GM18867 (cell line): ENCODE results near the gene MAPK10.
A peak's percentile ranks its signal among the peaks of the same experiment; 100 is the strongest.

Experiments used
- ATAC-seq: cut with Tn5 transposase; IDR thresholded peaks from one replicate; pipeline ENCODE4 v1.9.1; 2021; ENCODE audit warnings: mild to moderate bottlenecking, moderate library complexity; ENCODE audit not compliant: unreplicated experiment

MAPK10 gene

GRCh38 chr4:86359944-86360478 is at the start of gene MAPK10:
Gene MAPK10 (minus strand): TSS chr4:86360053.
- peak; percentile 97 for ATAC-seq

- no peak for ATAC-seq
These were observed 43.7 kb upstream of the MAPK10 start for GRCh38 chr4:86403575-86403974.

GRCh38 chr4:86401826-86402225 is 42.0 kb upstream of the MAPK10 start:
- no peak for ATAC-seq

- ATAC-seq, result no peak
These were observed 40.4 kb upstream of the MAPK10 start for GRCh38 chr4:86400216-86400615.

- ATAC-seq, result peak; percentile 89
These were observed 38.3 kb upstream of the MAPK10 start for GRCh38 chr4:86398187-86398586.

- ATAC-seq, result no peak
These were observed 33.9 kb upstream of the MAPK10 start for GRCh38 chr4:86393749-86394148.

GRCh38 chr4:86389664-86390063 is 29.8 kb upstream of the MAPK10 start:
- ATAC-seq, result no peak

GRCh38 chr4:86388252-86388651 is 28.4 kb upstream of the MAPK10 start:
- ATAC-seq, result no peak

GRCh38 chr4:86386817-86387415 is 27.1 kb upstream of the MAPK10 start:
- ATAC-seq, result no peak

GRCh38 chr4:86386201-86386600 is 26.3 kb upstream of the MAPK10 start:
- ATAC-seq, result no peak

- no peak for ATAC-seq
These were observed 21.6 kb upstream of the MAPK10 start for GRCh38 chr4:86381431-86381830.

- ATAC-seq, result no peak
These were observed 20.4 kb upstream of the MAPK10 start for GRCh38 chr4:86380181-86380724.

GRCh38 chr4:86376850-86377249 is 17.0 kb upstream of the MAPK10 start:
- no peak for ATAC-seq

- no peak for ATAC-seq
These were observed 8.6 kb upstream of the MAPK10 start for GRCh38 chr4:86368433-86368832.

GRCh38 chr4:86367577-86367976 is 7.7 kb upstream of the MAPK10 start:
- no peak for ATAC-seq

- ATAC-seq, result no peak
These were observed 7.1 kb upstream of the MAPK10 start for GRCh38 chr4:86366920-86367319.

- no peak for ATAC-seq
These were observed 2.7 kb upstream of the MAPK10 start for GRCh38 chr4:86362510-86362909.

- no peak for ATAC-seq
These were observed 1.6 kb downstream of the MAPK10 start for GRCh38 chr4:86358257-86358656.

GRCh38 chr4:86357608-86358007 is 2.2 kb downstream of the MAPK10 start:
- ATAC-seq, result no peak

GRCh38 chr4:86356425-86357210 is 3.2 kb downstream of the MAPK10 start:
- ATAC-seq, result no peak

GRCh38 chr4:86354390-86354789 is 5.5 kb downstream of the MAPK10 start:
- no peak for ATAC-seq

- ATAC-seq, result no peak
These were observed 13.5 kb downstream of the MAPK10 start for GRCh38 chr4:86346320-86346719.
